Cortex of kidney (tissue), 1 donor: ENCODE measurements around the gene DNM3.

ENCODE experiments used
- DNase-seq: peaks from one replicate; lab custom pipeline; 2025; lab: John Stamatoyannopoulos, UW

DNM3 gene

DNA sequence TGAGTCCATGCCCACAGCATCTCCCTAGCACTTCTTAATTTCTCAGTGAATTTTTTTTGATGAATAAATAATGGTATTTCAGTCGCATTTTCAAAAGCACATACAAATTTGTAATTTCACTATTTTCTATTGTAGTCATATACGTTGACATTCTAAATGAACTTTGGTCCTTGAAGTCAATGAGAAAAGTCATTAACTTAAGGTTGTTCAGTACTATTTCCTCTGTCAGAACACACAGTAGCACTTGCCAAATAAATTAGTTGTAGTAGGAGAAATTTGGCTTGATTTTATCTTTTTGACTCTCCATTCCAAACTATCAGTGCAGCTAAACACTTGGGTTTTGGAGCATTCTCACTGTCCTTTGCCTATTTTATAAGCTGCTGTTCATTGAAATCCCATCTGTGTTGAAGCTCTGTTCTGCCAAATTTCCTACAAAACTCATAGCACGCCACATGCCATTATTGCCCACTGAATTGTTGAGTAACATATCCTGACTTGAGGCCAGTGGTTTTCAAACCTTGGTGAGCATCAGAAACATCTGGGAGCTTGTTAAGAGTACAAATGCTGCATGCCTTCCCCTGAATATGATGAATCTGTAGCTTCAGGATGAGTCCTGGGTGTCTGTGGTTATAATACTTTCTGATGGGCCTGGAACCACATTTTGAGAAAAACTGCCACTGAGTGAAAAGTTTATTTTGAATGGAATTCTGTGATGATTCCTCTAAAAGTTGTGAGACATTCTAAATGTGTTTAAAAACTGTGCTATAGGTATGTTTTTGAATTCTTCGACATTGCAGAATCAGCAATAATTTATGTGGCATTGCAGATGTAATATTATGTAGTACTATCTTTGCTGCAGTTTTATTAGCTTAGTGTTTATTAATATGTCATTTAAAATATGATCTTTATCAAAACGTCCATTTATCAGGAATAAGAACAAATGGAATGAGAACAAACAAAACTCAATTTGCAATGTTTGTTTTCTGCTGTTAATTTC is 78.9 kb downstream of the DNM3 start:
- DNase-seq, result no peak

DNA sequence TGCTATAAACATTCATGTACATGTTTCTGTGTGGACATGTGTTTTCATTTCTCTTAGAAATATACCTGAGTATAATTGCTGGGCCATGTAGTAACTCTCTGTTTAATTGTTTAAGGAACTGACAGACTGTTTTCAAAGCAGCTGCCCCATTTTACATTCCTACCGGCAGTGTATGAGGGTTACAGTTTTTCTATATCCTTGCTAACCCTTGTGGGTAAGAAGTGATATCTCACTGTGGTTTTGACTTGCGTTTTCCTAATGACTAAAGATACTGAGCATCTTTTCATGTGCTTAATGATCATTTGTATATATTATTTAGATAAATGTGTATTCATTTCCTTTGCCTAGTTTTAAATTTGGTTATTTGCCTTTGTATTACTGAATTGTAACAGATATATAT is 81.7 kb downstream of the DNM3 start:
- DNase-seq, result no peak

GRCh38 chr1:171929121-171929520 is 87.8 kb downstream of the DNM3 start:
- DNase-seq, result no peak

DNA sequence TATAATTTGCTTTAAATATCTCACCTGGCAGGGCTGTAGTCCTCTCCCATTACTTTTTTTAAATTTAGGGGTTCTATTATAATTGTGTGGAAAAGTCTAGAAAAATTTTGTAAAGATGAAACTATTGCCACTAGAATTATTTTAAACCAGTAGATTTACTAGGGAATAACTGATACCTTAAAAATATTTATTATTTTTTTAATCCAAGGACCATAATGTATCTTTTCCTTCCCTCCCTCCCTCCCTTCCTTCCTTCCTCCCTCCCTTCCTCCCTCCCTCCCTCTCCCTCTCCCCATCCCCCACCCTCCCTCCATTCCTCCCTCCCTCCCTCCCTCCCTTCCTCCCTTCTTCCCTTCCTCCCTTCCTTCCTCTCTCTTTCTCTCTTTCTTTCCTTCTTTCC is 90.5 kb downstream of the DNM3 start:
- no peak for DNase-seq

- DNase-seq, result no peak
Measured at GRCh38 chr1:171934664-171935063, 93.4 kb downstream of the DNM3 start.

- no peak for DNase-seq
Measured at GRCh38 chr1:171935086-171935485, 93.8 kb downstream of the DNM3 start.

DNA sequence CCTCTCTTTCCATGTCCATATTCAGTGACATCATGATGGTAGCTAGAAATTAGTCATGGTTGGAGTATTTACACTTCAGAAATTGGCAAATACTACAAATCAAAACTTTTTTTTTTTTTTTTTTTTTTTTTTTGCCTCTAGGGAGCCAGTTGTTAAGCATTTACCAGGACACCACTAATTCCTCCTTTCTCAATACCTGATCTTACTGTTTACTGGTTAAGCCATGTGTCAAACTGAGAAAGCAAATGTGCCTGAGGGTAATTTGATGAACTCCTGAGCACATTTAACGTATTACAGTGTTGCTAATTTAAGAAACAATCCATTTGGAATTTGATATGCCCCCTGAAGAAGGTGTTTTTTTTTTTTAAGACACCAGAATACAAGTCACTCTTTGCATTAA is 94.4 kb downstream of the DNM3 start:
- no peak for DNase-seq

- no peak for DNase-seq
Measured at GRCh38 chr1:171937938-171938337, 96.6 kb downstream of the DNM3 start.

GRCh38 chr1:171939740-171940139 is 98.4 kb downstream of the DNM3 start:
- DNase-seq, result no peak

- no peak for DNase-seq
Measured at GRCh38 chr1:171940368-171940767, 99.1 kb downstream of the DNM3 start.

- no peak for DNase-seq
Measured at GRCh38 chr1:171941920-171942319, 100.6 kb downstream of the DNM3 start.

- no peak for DNase-seq
Measured at GRCh38 chr1:171943973-171944561, 102.8 kb downstream of the DNM3 start.

- DNase-seq, result no peak
Measured at GRCh38 chr1:171948511-171948910, 107.2 kb downstream of the DNM3 start.

GRCh38 chr1:171949316-171949715 is 108.0 kb downstream of the DNM3 start:
- DNase-seq, result no peak

DNA sequence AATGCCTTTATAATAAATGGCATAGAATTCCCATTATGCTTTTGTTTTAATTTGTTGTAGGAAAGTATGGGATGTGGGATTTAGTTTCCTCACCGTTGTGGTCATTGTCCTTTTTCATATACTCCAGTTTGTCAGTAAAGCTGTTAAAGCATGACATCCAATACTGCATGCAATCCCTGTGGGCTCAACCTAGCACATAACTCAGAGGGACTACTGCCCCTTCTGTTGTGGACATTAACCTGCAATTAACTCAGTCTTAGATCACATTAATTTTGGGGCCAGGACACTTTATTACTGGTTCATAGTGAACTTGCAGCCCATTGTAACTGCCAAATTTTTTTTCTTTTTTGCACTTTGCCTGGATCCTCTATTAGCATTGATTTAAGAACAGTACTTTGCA is 112.5 kb downstream of the DNM3 start:
- no peak for DNase-seq

DNA sequence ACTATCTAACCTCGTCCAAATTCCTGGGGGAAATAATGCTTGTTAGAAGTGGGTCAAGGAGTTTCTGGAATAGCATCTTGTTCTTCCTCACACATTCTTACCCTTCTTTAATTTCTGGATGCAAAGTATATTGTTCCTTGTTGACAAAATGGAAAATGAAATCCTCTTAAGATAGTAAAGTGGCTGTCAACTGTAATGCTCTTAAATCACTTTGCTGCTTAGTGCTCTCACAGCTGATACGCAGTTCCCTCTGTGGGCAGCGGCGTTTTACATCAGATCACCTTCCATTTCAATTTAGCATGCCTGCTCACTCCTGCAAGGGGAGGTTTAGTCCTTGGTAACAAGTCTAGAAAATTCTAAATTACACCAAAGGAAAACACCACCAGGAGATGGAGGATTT is 113.1 kb downstream of the DNM3 start:
- no peak for DNase-seq

GRCh38 chr1:171961861-171962260 is 120.6 kb downstream of the DNM3 start:
- DNase-seq, result no peak

- no peak for DNase-seq
Measured at GRCh38 chr1:171963762-171964161, 122.5 kb downstream of the DNM3 start.

GRCh38 chr1:171965777-171966176 is 124.5 kb downstream of the DNM3 start:
- DNase-seq, result no peak

GRCh38 chr1:171966426-171967220 is 125.3 kb downstream of the DNM3 start:
- DNase-seq, result no peak

GRCh38 chr1:171969226-171969625 is 127.9 kb downstream of the DNM3 start:
- DNase-seq, result no peak

- DNase-seq, result no peak
Measured at GRCh38 chr1:171969813-171970212, 128.5 kb downstream of the DNM3 start.

GRCh38 chr1:171972846-171973245 is 131.5 kb downstream of the DNM3 start:
- DNase-seq, result no peak
